GM12878 (cell line): ENCODE measurements around the gene CDHR4. TPM values are rescaled to one million over a fixed set of nuclear protein-coding genes. Genes with fewer than 3 reads are reported as not detected.

ENCODE experiments used
- ATAC-seq: fragments of 200-7000 bp; cut with Tn5 transposase; 3 replicates; pipeline ENCODE4 v1.9.1; 2020; ENCODE audit warnings: mild to moderate bottlenecking, moderate library complexity
- BruUV-seq: library from RNA; stranded (reverse); fragments of 400-500 nt; replicated peaks from 2 replicates; lab custom pipeline; 2021; lab: Mats Ljungman, UMichigan
- CTCF ChIA-PET: fragments of 300-600 bp; sonication (Branson Sonifier 250); formaldehyde crosslinking; extraction: SDS; loops from one replicate; lab custom pipeline; 2021; ENCODE audit warnings: inconsistent platforms; lab: Yijun Ruan, JAX
- POLR2A ChIA-PET: fragments of 350-600 bp; formaldehyde crosslinking; extraction: SDS; loops from one replicate; lab custom pipeline; 2021; ENCODE audit warnings: inconsistent platforms; lab: Charles Lee
- RAD21 ChIA-PET: fragments of 300-600 bp; sonication (Branson Sonifier 250); formaldehyde crosslinking; loops from one replicate; lab custom pipeline; 2023; ENCODE audit warnings: antibody characterized with exemption; ENCODE audit not compliant: unreplicated experiment; lab: Charles Lee
- SMC1A ChIA-PET: fragments of 300-600 bp; sonication (Branson Sonifier 250); formaldehyde crosslinking; loops from one replicate; lab custom pipeline; 2023; ENCODE audit not compliant: unreplicated experiment, uncharacterized antibody; lab: Charles Lee
- DNase-seq: peaks from one replicate; pipeline ENCODE4 v3.0.0-alpha.2; 2011; ENCODE audit warnings: low read depth, low spot score
- FAIRE-seq: peaks from 3 replicates; lab custom pipeline; 2011; peaks lifted over from hg19 to GRCh38; lab: Jason Lieb, UNC
- H2AFZ ChIP-seq: 2 replicates; pipeline ENCODE4 v1.6.0; 2011; ENCODE audit warnings: low read depth, low read length, control low read depth; ENCODE audit not compliant: control insufficient read depth
- H3K27ac ChIP-seq: 2 replicates; pipeline ENCODE4 v1.5.1; 2011; ENCODE audit warnings: control low read depth; ENCODE audit not compliant: control insufficient read depth, insufficient read depth
- H3K27me3 ChIP-seq, 2 experiments: replicated peaks in 1 of 2; 2 replicates each; pipeline versions ENCODE4 v1.6.0 to v1.6.1; 2011; ENCODE audit warnings: low read length in 1 of 2; ENCODE audit not compliant: control insufficient read depth in 2 of 2, insufficient read depth in 2 of 2
- H3K36me3 ChIP-seq, 2 experiments: 2 replicates each; pipeline ENCODE4 v1.5.1; 2011; ENCODE audit warnings: low read length in 1 of 2; ENCODE audit not compliant: control insufficient read depth in 2 of 2, insufficient read depth in 2 of 2
- H3K4me1 ChIP-seq: 2 replicates; pipeline ENCODE4 v1.6.1; 2011; ENCODE audit warnings: mild to moderate bottlenecking, low read length, moderate library complexity, mixed read lengths; ENCODE audit not compliant: control insufficient read depth, insufficient read depth
- H3K4me2 ChIP-seq: 2 replicates; pipeline ENCODE4 v1.6.0; 2011; ENCODE audit warnings: control low read depth; ENCODE audit not compliant: control insufficient read depth, insufficient read depth
- H3K4me3 ChIP-seq: fragments of 200-600 bp; sonication (generic); 2 replicates; pipeline ENCODE4 v1.5.1; 2016
- H3K79me2 ChIP-seq: 2 replicates; pipeline ENCODE4 v1.6.0; 2011; ENCODE audit warnings: low read length; ENCODE audit not compliant: control insufficient read depth, insufficient read depth
- H3K9ac ChIP-seq: 2 replicates; pipeline ENCODE4 v1.8.0; 2011; ENCODE audit warnings: low read length, control low read depth, mixed read lengths; ENCODE audit not compliant: control insufficient read depth, insufficient read depth
- H3K9me3 ChIP-seq: replicated peaks from 3 replicates; pipeline ENCODE4 v1.5.1; 2011; ENCODE audit warnings: mild to moderate bottlenecking, low read length; ENCODE audit not compliant: control insufficient read depth, insufficient read depth
- H4K20me1 ChIP-seq: 2 replicates; pipeline ENCODE4 v1.6.0; 2011; ENCODE audit not compliant: control insufficient read depth, insufficient read depth
- BACH1 ChIP-seq: fragments of 450-650 bp; IDR thresholded peaks from 2 replicates; pipeline ENCODE4 v1.6.1; 2017; ENCODE audit warnings: mild to moderate bottlenecking, borderline replicate concordance
- ETV6 ChIP-seq, 2 experiments: fragments of 450-650 bp in 1 of 2; IDR thresholded peaks in 1 of 2; conservative IDR thresholded peaks in 1 of 2; 2 replicates each; pipeline ENCODE4 v1.6.1; 2014; ENCODE audit warnings: antibody characterized with exemption in 1 of 2, borderline replicate concordance in 1 of 2, low read depth in 1 of 2, mild to moderate bottlenecking in 1 of 2, moderate library complexity in 1 of 2
- FOXM1 ChIP-seq: IDR thresholded peaks from 2 replicates; pipeline ENCODE4 v1.6.1; 2012; ENCODE audit warnings: low read depth, mild to moderate bottlenecking, inconsistent platforms, low read length, moderate library complexity
- HCFC1 ChIP-seq: fragments of 150-350 bp; IDR thresholded peaks from 2 replicates; pipeline ENCODE4 v1.6.1; 2014; ENCODE audit warnings: low read length
- JUNB ChIP-seq: IDR thresholded peaks from 2 replicates; pipeline ENCODE4 v1.6.1; 2016; ENCODE audit warnings: antibody characterized with exemption, mild to moderate bottlenecking
- PAX5 ChIP-seq: IDR thresholded peaks from 2 replicates; pipeline ENCODE4 v1.6.1; 2011; ENCODE audit warnings: low read depth, low read length, borderline replicate concordance
- RAD21 ChIP-seq: IDR thresholded peaks from 2 replicates; pipeline ENCODE4 v1.6.1; 2011; ENCODE audit warnings: mild to moderate bottlenecking, low read depth, low read length, moderate library complexity; ENCODE audit not compliant: insufficient read depth
- RBBP5 ChIP-seq: fragments of 200-600 bp; sonication (generic); conservative IDR thresholded peaks from 2 replicates; pipeline ENCODE4 v1.6.1; 2016
- RELA ChIP-seq: fragments of 450-650 bp; IDR thresholded peaks from 2 replicates; pipeline ENCODE4 v1.8.0; 2014; ENCODE audit warnings: borderline replicate concordance; ENCODE audit not compliant: partially characterized antibody
- YY1 ChIP-seq: IDR thresholded peaks from 2 replicates; pipeline ENCODE4 v1.6.1; 2011; ENCODE audit warnings: low read depth, mild to moderate bottlenecking, low read length
- WGBS: methylation state at CpG from one replicate; pipeline ENCODE4 v1.1.6; 2016; ENCODE audit warnings: low lambda C conversion rate; ENCODE audit not compliant: insufficient replicate concordance, insufficient coverage; ENCODE audit errors: missing lambda C conversion rate; 5-methylcytosine and 5-hydroxymethylcytosine counted together
- in situ Hi-C: fragments of 300-500 bp; cut with MboI; formaldehyde crosslinking; loops from 9 replicates; pipeline ENCODE4 v1.14.3; 2018; ENCODE audit warnings: mixed read lengths
- intact Hi-C: fragments of 100-400 bp; cut with micrococcal nuclease; formaldehyde crosslinking; loops from one replicate; pipeline ENCODE4 v1.14.2; 2022; ENCODE audit not compliant: unreplicated experiment
- polyA plus RNA-seq, 11 experiments: library from polyadenylated mRNA; depleted of rRNA in 4 of 11; unstranded in 6 of 11; stranded (reverse) in 5 of 11; fragments of >200 nt; fragmentation: Nextera tagmentation in 4 of 11; fragmentation: Illumina TruSeq in 1 of 11; extraction: Ambion mirVana in 4 of 11; extraction: Trizol in 1 of 11; gene quantifications; 1 replicate in 1 of 11; 2 replicates in 10 of 11; pipeline versions ENCODE4 v1.2.1 to v1.2.3, GENCODE V29; 2011 to 2016; ENCODE audit warnings: inconsistent platforms in 2 of 11, missing spikeins in 2 of 11, low read depth in 1 of 11
- total RNA-seq, 4 experiments: library from RNA; depleted of rRNA in 3 of 4; stranded (reverse); fragments of >200 nt in 3 of 4; fragmentation: Illumina TruSeq in 1 of 4; extraction: Trizol in 1 of 4; gene quantifications; 2 replicates each; pipeline versions ENCODE4 v1.2.1 to v1.2.3, GENCODE V29; 2013 to 2021
- TF ChIP-seq, protein P1 (sequence below): IDR thresholded peaks from 2 replicates; pipeline ENCODE4 v1.6.1; 2012; ENCODE audit warnings: mild to moderate bottlenecking, low read depth, low read length
- TF ChIP-seq, protein P2 (sequence below): fragments of 450-650 bp; IDR thresholded peaks from 2 replicates; pipeline ENCODE4 v1.6.1; 2018; ENCODE audit warnings: mild to moderate bottlenecking, low read depth, moderate library complexity; ENCODE audit not compliant: partially characterized antibody
- TF ChIP-seq, protein P3 (sequence below): fragments of 150-350 bp; IDR thresholded peaks from 2 replicates; pipeline ENCODE4 v1.6.1; 2016; ENCODE audit warnings: low read depth, low read length

The CDHR4 gene
- total and polyA plus RNA-seq, 10 of the 15 experiments (the other 5 are each of a cell fraction or from before 2014, with no cell fraction given) = not detected

DNA sequence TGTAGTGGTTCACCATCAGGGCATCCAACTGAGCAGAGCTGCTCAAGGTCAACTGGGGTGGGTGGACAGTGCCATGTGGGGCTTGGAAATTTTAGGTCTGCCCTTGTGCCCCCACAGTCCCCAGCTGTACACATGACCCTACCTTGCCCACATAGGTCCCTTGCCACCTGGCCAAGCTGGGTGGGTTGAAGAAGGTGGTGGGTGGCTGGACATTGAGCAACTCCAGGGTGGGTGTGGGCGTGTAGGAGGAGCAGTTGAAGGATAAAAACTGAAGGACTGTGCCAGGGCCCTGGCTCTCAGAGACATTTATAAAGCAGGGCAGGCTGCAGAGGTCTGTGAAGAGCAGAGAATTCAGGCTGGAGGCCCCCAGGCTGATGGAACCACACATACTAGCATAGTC lies 568 bp downstream of the CDHR4 start:
- H3K9ac ChIP-seq = no peak overlapping the region
- WGBS = 0% methylated on average over 1 of the region's 1 CpG
- no peak overlapping the region for H3K4me3 ChIP-seq
- H3K27me3 ChIP-seq = no peaks in the 10 kb centered on the region; a peak in 1 of 4 replicates
- ChIA-PET RAD21 (interaction anchor here (8.0 kb wide), 1 partner anchor 41 kb away, joined by 182 read pairs; no protein-coding TSS in a partner anchor), SMC1A (interaction anchor here (9.4 kb wide), 1 partner anchor 40 kb away, joined by 146 read pairs; no protein-coding TSS in a partner anchor), CTCF (interaction anchor here (1.3 to 12.0 kb wide), 3 partner anchors 37 to 107 kb away, joined by 3 to 327 read pairs (median 4); no protein-coding TSS in a partner anchor), POLR2A (no interaction called here)
- H3K4me2 ChIP-seq = no peak overlapping the region
- no peak for ATAC-seq
- DNase-seq = no peak
- no peaks in the 10 kb centered on the region for H4K20me1 ChIP-seq
- FAIRE-seq = no peak
- H3K9me3 ChIP-seq = no peaks in the 10 kb centered on the region
- in situ Hi-C loops (no loop called here), intact Hi-C loops (no loop called here)
- no peaks in the 10 kb centered on the region for H3K79me2 ChIP-seq
- no peak overlapping the region for H2AFZ ChIP-seq
- TF ChIP-seq HCFC1 (no peak), RAD21 (no peak), PAX5 (no peak), BACH1 (no peak), FOXM1 (no peak), ETV6 (conservative IDR thresholded peaks at IDR 0.05 in 1 of 2, IDR thresholded peaks at IDR 0.05 in 1 of 2; ENCODE audit: borderline replicate concordance in 1 of 2, low read depth in 1 of 2) (no peak), RBBP5 (no peak), JUNB (no peak), RELA (no peak), YY1 (no peak)
- TF ChIP-seq, protein P1, sequence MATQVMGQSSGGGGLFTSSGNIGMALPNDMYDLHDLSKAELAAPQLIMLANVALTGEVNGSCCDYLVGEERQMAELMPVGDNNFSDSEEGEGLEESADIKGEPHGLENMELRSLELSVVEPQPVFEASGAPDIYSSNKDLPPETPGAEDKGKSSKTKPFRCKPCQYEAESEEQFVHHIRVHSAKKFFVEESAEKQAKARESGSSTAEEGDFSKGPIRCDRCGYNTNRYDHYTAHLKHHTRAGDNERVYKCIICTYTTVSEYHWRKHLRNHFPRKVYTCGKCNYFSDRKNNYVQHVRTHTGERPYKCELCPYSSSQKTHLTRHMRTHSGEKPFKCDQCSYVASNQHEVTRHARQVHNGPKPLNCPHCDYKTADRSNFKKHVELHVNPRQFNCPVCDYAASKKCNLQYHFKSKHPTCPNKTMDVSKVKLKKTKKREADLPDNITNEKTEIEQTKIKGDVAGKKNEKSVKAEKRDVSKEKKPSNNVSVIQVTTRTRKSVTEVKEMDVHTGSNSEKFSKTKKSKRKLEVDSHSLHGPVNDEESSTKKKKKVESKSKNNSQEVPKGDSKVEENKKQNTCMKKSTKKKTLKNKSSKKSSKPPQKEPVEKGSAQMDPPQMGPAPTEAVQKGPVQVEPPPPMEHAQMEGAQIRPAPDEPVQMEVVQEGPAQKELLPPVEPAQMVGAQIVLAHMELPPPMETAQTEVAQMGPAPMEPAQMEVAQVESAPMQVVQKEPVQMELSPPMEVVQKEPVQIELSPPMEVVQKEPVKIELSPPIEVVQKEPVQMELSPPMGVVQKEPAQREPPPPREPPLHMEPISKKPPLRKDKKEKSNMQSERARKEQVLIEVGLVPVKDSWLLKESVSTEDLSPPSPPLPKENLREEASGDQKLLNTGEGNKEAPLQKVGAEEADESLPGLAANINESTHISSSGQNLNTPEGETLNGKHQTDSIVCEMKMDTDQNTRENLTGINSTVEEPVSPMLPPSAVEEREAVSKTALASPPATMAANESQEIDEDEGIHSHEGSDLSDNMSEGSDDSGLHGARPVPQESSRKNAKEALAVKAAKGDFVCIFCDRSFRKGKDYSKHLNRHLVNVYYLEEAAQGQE = no peak
- TF ChIP-seq, protein P2, sequence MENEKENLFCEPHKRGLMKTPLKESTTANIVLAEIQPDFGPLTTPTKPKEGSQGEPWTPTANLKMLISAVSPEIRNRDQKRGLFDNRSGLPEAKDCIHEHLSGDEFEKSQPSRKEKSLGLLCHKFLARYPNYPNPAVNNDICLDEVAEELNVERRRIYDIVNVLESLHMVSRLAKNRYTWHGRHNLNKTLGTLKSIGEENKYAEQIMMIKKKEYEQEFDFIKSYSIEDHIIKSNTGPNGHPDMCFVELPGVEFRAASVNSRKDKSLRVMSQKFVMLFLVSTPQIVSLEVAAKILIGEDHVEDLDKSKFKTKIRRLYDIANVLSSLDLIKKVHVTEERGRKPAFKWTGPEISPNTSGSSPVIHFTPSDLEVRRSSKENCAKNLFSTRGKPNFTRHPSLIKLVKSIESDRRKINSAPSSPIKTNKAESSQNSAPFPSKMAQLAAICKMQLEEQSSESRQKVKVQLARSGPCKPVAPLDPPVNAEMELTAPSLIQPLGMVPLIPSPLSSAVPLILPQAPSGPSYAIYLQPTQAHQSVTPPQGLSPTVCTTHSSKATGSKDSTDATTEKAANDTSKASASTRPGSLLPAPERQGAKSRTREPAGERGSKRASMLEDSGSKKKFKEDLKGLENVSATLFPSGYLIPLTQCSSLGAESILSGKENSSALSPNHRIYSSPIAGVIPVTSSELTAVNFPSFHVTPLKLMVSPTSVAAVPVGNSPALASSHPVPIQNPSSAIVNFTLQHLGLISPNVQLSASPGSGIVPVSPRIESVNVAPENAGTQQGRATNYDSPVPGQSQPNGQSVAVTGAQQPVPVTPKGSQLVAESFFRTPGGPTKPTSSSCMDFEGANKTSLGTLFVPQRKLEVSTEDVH = no peak
- TF ChIP-seq, protein P3, sequence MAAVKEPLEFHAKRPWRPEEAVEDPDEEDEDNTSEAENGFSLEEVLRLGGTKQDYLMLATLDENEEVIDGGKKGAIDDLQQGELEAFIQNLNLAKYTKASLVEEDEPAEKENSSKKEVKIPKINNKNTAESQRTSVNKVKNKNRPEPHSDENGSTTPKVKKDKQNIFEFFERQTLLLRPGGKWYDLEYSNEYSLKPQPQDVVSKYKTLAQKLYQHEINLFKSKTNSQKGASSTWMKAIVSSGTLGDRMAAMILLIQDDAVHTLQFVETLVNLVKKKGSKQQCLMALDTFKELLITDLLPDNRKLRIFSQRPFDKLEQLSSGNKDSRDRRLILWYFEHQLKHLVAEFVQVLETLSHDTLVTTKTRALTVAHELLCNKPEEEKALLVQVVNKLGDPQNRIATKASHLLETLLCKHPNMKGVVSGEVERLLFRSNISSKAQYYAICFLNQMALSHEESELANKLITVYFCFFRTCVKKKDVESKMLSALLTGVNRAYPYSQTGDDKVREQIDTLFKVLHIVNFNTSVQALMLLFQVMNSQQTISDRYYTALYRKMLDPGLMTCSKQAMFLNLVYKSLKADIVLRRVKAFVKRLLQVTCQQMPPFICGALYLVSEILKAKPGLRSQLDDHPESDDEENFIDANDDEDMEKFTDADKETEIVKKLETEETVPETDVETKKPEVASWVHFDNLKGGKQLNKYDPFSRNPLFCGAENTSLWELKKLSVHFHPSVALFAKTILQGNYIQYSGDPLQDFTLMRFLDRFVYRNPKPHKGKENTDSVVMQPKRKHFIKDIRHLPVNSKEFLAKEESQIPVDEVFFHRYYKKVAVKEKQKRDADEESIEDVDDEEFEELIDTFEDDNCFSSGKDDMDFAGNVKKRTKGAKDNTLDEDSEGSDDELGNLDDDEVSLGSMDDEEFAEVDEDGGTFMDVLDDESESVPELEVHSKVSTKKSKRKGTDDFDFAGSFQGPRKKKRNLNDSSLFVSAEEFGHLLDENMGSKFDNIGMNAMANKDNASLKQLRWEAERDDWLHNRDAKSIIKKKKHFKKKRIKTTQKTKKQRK = no peak
- no peak overlapping the region for H3K27ac ChIP-seq
- peaks cover 5% of the 10 kb centered on the region; the same call in 1 of the 2 replicates for H3K4me1 ChIP-seq
- BruUV-seq = no TSS peak
- H3K36me3 ChIP-seq = no peaks in the 10 kb centered on the region
